ENCODE data around the gene DDX6. TPM values are rescaled to one million over a fixed set of nuclear protein-coding genes. Genes with fewer than 3 reads are reported as not detected.
"Not testable (repeated sequence)": the region's sequence is repeated elsewhere in the genome, so short reads cannot be mapped to it uniquely, and the experiment has no call there.

The DDX6 gene
- polyA plus RNA-seq, 2 of the 4 experiments (the other 2 are of a cell fraction) = 36.3 to 41.4 TPM

- CTCF ChIA-PET = interaction anchor here (0.6 kb wide), 1 partner anchor 251 kb away, joined by 4 read pairs; no protein-coding TSS in a partner anchor
- Histone ChIP-seq H3K9me3 (no peaks in the 10 kb centered on the region), H3K27ac (no peak overlapping the region), H3K4me2 (no peak overlapping the region), H3K4me1 (peaks cover 3% of the 10 kb centered on the region; the same call in 1 of the 3 replicates), H3K4me3 (no peak overlapping the region)
- POLR2A ChIA-PET = no interaction called here
- ATAC-seq = no peak
- no peak for FAIRE-seq
- no peak for DNase-seq (ENCODE audit: low read depth in 1 of 2, low spot score in 1 of 2)
- TF ChIP-seq SREBF2 (IDR thresholded peaks at IDR 0.05) = no peak
- no peak for TF ChIP-seq RFX5 (IDR thresholded peaks at IDR 0.05)
- no peak for TF ChIP-seq RAD21 (conservative IDR thresholded peaks at IDR 0.05 in 1 of 2, IDR thresholded peaks at IDR 0.05 in 1 of 2)
- TF ChIP-seq RCOR1 (IDR thresholded peaks at IDR 0.05; ENCODE audit: low read depth, low read length) = no peak
- TF ChIP-seq MAZ (IDR thresholded peaks at IDR 0.05; ENCODE audit: borderline replicate concordance, low read depth, low read length) = no peak
- no peak for TF ChIP-seq BCL3 (IDR thresholded peaks at IDR 0.05)
- no peak for TF ChIP-seq PBX3 (IDR thresholded peaks at IDR 0.05)
- TF ChIP-seq SMC3 (IDR thresholded peaks at IDR 0.05) = no peak
- no peak for TF ChIP-seq USF2 (IDR thresholded peaks at IDR 0.05)
- TF ChIP-seq ZNF302 (CRISPR knock-in tag; IDR thresholded peaks at IDR 0.05) = no peak
- TF ChIP-seq HOXB13 (CRISPR knock-in tag; IDR thresholded peaks at IDR 0.05; ENCODE audit: low read depth) = no peak
These were observed 76.1 kb downstream of the DDX6 start for GRCh38 chr11:118714816-118715215.

GRCh38 chr11:118714416-118714815 is 76.5 kb downstream of the DDX6 start:
- DNase-seq (ENCODE audit: low read depth in 1 of 2, low spot score in 1 of 2); H3K4me2 ChIP-seq; POLR2A ChIA-PET; H3K27ac ChIP-seq; ATAC-seq; H3K9me3 ChIP-seq; H3K4me1 ChIP-seq; H3K4me3 ChIP-seq; FAIRE-seq; CTCF ChIA-PET: not testable (repeated sequence)
- WGBS (ENCODE audit: missing lambda C conversion rate) = 72% methylated on average over 4 of the region's 5 CpGs

- 75% methylated on average over 6 of the region's 6 CpGs for WGBS (ENCODE audit: missing lambda C conversion rate)
- FAIRE-seq (no peak), ATAC-seq (no peak), DNase-seq (ENCODE audit: low read depth in 1 of 2, low spot score in 1 of 2) (no peak)
- no peak overlapping the region for H3K27ac ChIP-seq
- no peak overlapping the region for H3K4me3 ChIP-seq
- H3K9me3 ChIP-seq = no peaks in the 10 kb centered on the region
- ChIA-PET POLR2A (no interaction called here), CTCF (interaction anchor here (1.2 to 1.4 kb wide), 2 partner anchors 8 to 18 kb away, joined by 3 to 4 read pairs; no protein-coding TSS in a partner anchor)
- no peak overlapping the region for H3K4me2 ChIP-seq
- H3K4me1 ChIP-seq = no peaks in the 10 kb centered on the region
- TF ChIP-seq BHLHE40 (IDR thresholded peaks at IDR 0.05; ENCODE audit: low read depth, low read length) (no peak), KDM1A (IDR thresholded peaks at IDR 0.05; ENCODE audit: low read depth) (no peak), MYC (IDR thresholded peaks at IDR 0.05; ENCODE audit: borderline replicate concordance, low read length) (no peak), REST (IDR thresholded peaks at IDR 0.05) (no peak), FOSL2 (IDR thresholded peaks at IDR 0.05) (no peak), FOSL2 (CRISPR knock-in tag; IDR thresholded peaks at IDR 0.05) (no peak), HOXB5 (CRISPR knock-in tag; IDR thresholded peaks at IDR 0.05) (no peak), BCL3 (IDR thresholded peaks at IDR 0.05) (no peak)
These were observed 82.7 kb downstream of the DDX6 start for GRCh38 chr11:118708296-118708695.
